ENCODE measurements around the gene PKD1.

PKD1 gene

GRCh38 chr16:2170080-2170479 is 34.4 kb upstream of the PKD1 start:
- no peak for DNase-seq (ENCODE audit: low spot score)

- DNase-seq (ENCODE audit: low spot score): no peak
Observed at GRCh38 chr16:2167068-2167638, 31.5 kb upstream of the PKD1 start.

GRCh38 chr16:2166263-2167067 is 30.8 kb upstream of the PKD1 start:
- DNase-seq (ENCODE audit: low spot score): no peak

GRCh38 chr16:2165861-2166260 is 30.2 kb upstream of the PKD1 start:
- no peak for DNase-seq (ENCODE audit: low spot score)

- no peak for DNase-seq (ENCODE audit: low spot score)
Observed at GRCh38 chr16:2163211-2163881, 27.6 kb upstream of the PKD1 start.

GRCh38 chr16:2162676-2163118 is 27.0 kb upstream of the PKD1 start:
- DNase-seq (ENCODE audit: low spot score): no peak

GRCh38 chr16:2161911-2162310 is 26.2 kb upstream of the PKD1 start:
- DNase-seq (ENCODE audit: low spot score): no peak

GRCh38 chr16:2160915-2161551 is 25.3 kb upstream of the PKD1 start:
- no peak for DNase-seq (ENCODE audit: low spot score)

- no peak for DNase-seq (ENCODE audit: low spot score)
Observed at GRCh38 chr16:2159175-2159838, 23.6 kb upstream of the PKD1 start.

GRCh38 chr16:2158262-2158638 is 22.6 kb upstream of the PKD1 start:
- DNase-seq (ENCODE audit: low spot score): no peak

- DNase-seq (ENCODE audit: low spot score): no peak
Observed at GRCh38 chr16:2157480-2158261, 22.0 kb upstream of the PKD1 start.

- no peak for DNase-seq (ENCODE audit: low spot score)
Observed at GRCh38 chr16:2156849-2157224, 21.1 kb upstream of the PKD1 start.

GRCh38 chr16:2155977-2156848 is 20.5 kb upstream of the PKD1 start:
- peak; percentile 84 for DNase-seq (ENCODE audit: low spot score)

- DNase-seq (ENCODE audit: low spot score): peak; percentile 100
Observed at GRCh38 chr16:2155091-2155950, 19.6 kb upstream of the PKD1 start, which contains the start of gene TRAF7. Gene TRAF7, plus strand, starts transcription at chr16:2155782. Its CDS starts 8,139 bp downstream, at chr16:2163921.

- DNase-seq (ENCODE audit: low spot score): no peak
Observed at GRCh38 chr16:2154533-2155090, 18.9 kb upstream of the PKD1 start.

- peak; percentile 67 for DNase-seq (ENCODE audit: low spot score)
Observed at GRCh38 chr16:2152695-2153506, 17.2 kb upstream of the PKD1 start.

GRCh38 chr16:2151188-2152091 is 15.7 kb upstream of the PKD1 start:
- DNase-seq (ENCODE audit: low spot score): peak; percentile 41

All from RKO (cell line).